HepG2 (cell line): ENCODE data around the gene NAA25. TPM values are rescaled to one million over a fixed set of nuclear protein-coding genes. Genes with fewer than 3 reads are reported as not detected.

Experiments used
- MED13 ChIP-seq: sonication (generic); formaldehyde crosslinking; IDR thresholded peaks from 2 replicates; pipeline ENCODE4 v1.5.0; 2020; ENCODE audit warnings: missing genetic modification reagents
- RFX5 ChIP-seq: IDR thresholded peaks from 2 replicates; pipeline ENCODE4 v1.6.1; 2011; ENCODE audit warnings: low read depth, low read length, improper control_type of control experiment
- ZBTB3 ChIP-seq: sonication (generic); formaldehyde crosslinking; IDR thresholded peaks from 2 replicates; pipeline ENCODE4 v1.4.0; 2020; ENCODE audit warnings: low read depth, mild to moderate bottlenecking, moderate library complexity, missing genetic modification reagents, borderline replicate concordance
- ZNF234 ChIP-seq: sonication (generic); formaldehyde crosslinking; conservative IDR thresholded peaks from 2 replicates; pipeline ENCODE4 v1.5.1; 2020; ENCODE audit warnings: mild to moderate bottlenecking, missing genetic modification reagents
- ZNF839 ChIP-seq: sonication (generic); formaldehyde crosslinking; IDR thresholded peaks from 2 replicates; pipeline ENCODE4 v1.4.0; 2020; ENCODE audit warnings: missing genetic modification reagents, mild to moderate bottlenecking, borderline replicate concordance
- polyA plus RNA-seq, 8 experiments: library from polyadenylated mRNA; depleted of rRNA in 3 of 8; stranded (reverse) in 7 of 8; unstranded in 1 of 8; fragments of >200 nt; fragmentation: Illumina TruSeq in 4 of 8; extraction: Trizol in 4 of 8; gene quantifications; 2 replicates each; pipeline versions ENCODE4 v1.2.1 to v1.2.3, GENCODE V29; 2011 to 2016; ENCODE audit warnings: low read depth in 4 of 8, missing spikeins in 1 of 8, mixed read lengths in 1 of 8; ENCODE audit not compliant: insufficient read depth in 1 of 8
- total RNA-seq, 5 experiments: library from RNA; depleted of rRNA; stranded (reverse); fragments of >200 nt; fragmentation: Illumina TruSeq; extraction: Trizol; gene quantifications; 2 replicates each; pipeline ENCODE4 v1.2.3, GENCODE V29; 2016; ENCODE audit warnings: low read depth in 1 of 5
- TF ChIP-seq, protein P1 (sequence below): sonication (generic); formaldehyde crosslinking; IDR thresholded peaks from 2 replicates; pipeline ENCODE4 v1.8.1; 2022; ENCODE audit warnings: low read depth, mild to moderate bottlenecking, missing genetic modification reagents
- TF ChIP-seq, protein P2 (sequence below): sonication (generic); formaldehyde crosslinking; IDR thresholded peaks from 2 replicates; pipeline ENCODE4 v1.5.0; 2020; ENCODE audit warnings: mild to moderate bottlenecking, missing genetic modification reagents
- TF ChIP-seq, protein P3 (sequence below): sonication (generic); formaldehyde crosslinking; IDR thresholded peaks from 2 replicates; pipeline ENCODE4 v1.4.0; 2020; ENCODE audit warnings: mild to moderate bottlenecking, low read depth, missing genetic modification reagents
- TF ChIP-seq, protein P4 (sequence below): sonication (generic); formaldehyde crosslinking; IDR thresholded peaks from 2 replicates; pipeline ENCODE4 v1.4.0; 2020; ENCODE audit warnings: mild to moderate bottlenecking, missing genetic modification reagents
- TF ChIP-seq, protein P5 (sequence below): sonication (generic); formaldehyde crosslinking; IDR thresholded peaks from 2 replicates; pipeline ENCODE4 v1.4.0; 2020; ENCODE audit warnings: missing genetic modification reagents, borderline replicate concordance

Gene NAA25
- total and polyA plus RNA-seq, 2 of the 13 experiments (the other 11 are each of a cell fraction or from before 2014, with no cell fraction given), result 11.4 to 32.0 TPM

DNA sequence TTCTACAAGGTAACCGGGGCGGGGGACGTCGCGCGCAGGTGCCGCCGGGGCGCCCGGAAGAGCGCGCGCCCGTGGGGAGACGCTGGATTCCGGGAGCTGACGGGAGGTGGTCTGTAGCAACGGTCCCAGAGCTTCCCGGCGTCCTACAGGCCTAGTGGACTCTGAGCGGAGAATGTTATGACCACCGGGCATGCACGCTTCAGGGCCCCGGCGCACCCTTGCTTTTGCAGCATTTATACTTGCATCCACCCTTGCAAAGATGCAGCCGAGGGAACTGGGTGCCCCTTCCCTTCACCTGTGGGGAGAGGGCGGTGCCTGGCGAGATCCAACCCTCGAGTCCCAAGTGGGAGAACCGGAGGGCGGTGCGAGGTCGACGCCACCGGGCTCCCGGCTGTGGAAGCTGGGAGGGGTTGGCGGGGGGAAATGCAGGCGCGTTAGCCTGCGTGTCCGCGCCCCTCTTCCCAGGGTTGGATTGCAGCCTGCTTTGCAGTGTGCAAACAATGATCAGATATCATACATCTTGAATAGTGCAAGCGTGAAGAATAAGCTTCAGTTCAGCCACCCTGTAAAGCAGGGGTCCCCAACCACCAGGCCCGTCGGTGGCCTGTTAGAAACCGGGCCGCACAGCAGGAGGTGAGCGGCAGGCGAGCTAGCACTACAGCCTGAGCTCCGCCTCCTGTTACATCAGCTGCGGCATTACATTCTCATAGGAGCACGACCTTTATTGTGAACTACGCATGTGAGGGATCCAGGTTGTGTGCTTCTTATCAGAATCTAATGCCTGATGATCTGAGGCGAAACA, 94.8 kb downstream of the NAA25 start (continued):
- TF ChIP-seq, protein P1, sequence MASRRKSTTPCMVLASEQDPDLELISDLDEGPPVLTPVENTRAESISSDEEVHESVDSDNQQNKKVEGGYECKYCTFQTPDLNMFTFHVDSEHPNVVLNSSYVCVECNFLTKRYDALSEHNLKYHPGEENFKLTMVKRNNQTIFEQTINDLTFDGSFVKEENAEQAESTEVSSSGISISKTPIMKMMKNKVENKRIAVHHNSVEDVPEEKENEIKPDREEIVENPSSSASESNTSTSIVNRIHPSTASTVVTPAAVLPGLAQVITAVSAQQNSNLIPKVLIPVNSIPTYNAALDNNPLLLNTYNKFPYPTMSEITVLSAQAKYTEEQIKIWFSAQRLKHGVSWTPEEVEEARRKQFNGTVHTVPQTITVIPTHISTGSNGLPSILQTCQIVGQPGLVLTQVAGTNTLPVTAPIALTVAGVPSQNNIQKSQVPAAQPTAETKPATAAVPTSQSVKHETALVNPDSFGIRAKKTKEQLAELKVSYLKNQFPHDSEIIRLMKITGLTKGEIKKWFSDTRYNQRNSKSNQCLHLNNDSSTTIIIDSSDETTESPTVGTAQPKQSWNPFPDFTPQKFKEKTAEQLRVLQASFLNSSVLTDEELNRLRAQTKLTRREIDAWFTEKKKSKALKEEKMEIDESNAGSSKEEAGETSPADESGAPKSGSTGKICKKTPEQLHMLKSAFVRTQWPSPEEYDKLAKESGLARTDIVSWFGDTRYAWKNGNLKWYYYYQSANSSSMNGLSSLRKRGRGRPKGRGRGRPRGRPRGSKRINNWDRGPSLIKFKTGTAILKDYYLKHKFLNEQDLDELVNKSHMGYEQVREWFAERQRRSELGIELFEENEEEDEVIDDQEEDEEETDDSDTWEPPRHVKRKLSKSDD (CRISPR knock-in tag), result 0 out of 2 replicates have a peak, but pooled peaks have one; percentile 27
- TF ChIP-seq ZNF234 (CRISPR knock-in tag), result no peak
- TF ChIP-seq ZBTB3 (CRISPR knock-in tag), result no peak
- TF ChIP-seq, protein P2, sequence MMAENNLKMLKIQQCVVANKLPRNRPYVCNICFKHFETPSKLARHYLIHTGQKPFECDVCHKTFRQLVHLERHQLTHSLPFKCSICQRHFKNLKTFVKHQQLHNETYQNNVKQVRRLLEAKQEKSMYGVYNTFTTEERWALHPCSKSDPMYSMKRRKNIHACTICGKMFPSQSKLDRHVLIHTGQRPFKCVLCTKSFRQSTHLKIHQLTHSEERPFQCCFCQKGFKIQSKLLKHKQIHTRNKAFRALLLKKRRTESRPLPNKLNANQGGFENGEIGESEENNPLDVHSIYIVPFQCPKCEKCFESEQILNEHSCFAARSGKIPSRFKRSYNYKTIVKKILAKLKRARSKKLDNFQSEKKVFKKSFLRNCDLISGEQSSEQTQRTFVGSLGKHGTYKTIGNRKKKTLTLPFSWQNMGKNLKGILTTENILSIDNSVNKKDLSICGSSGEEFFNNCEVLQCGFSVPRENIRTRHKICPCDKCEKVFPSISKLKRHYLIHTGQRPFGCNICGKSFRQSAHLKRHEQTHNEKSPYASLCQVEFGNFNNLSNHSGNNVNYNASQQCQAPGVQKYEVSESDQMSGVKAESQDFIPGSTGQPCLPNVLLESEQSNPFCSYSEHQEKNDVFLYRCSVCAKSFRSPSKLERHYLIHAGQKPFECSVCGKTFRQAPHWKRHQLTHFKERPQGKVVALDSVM (CRISPR knock-in tag), result no peak
- no peak for TF ChIP-seq MED13 (CRISPR knock-in tag)
- no peak for TF ChIP-seq RFX5
- no peak for TF ChIP-seq ZNF839 (CRISPR knock-in tag)
- TF ChIP-seq, protein P3, sequence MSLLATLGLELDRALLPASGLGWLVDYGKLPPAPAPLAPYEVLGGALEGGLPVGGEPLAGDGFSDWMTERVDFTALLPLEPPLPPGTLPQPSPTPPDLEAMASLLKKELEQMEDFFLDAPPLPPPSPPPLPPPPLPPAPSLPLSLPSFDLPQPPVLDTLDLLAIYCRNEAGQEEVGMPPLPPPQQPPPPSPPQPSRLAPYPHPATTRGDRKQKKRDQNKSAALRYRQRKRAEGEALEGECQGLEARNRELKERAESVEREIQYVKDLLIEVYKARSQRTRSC (CRISPR knock-in tag), result 0 out of 2 replicates have a peak, but pooled peaks have one; percentile 91
- TF ChIP-seq, protein P4, sequence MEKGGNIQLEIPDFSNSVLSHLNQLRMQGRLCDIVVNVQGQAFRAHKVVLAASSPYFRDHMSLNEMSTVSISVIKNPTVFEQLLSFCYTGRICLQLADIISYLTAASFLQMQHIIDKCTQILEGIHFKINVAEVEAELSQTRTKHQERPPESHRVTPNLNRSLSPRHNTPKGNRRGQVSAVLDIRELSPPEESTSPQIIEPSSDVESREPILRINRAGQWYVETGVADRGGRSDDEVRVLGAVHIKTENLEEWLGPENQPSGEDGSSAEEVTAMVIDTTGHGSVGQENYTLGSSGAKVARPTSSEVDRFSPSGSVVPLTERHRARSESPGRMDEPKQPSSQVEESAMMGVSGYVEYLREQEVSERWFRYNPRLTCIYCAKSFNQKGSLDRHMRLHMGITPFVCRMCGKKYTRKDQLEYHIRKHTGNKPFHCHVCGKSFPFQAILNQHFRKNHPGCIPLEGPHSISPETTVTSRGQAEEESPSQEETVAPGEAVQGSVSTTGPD (CRISPR knock-in tag), result no peak
- TF ChIP-seq, protein P5, sequence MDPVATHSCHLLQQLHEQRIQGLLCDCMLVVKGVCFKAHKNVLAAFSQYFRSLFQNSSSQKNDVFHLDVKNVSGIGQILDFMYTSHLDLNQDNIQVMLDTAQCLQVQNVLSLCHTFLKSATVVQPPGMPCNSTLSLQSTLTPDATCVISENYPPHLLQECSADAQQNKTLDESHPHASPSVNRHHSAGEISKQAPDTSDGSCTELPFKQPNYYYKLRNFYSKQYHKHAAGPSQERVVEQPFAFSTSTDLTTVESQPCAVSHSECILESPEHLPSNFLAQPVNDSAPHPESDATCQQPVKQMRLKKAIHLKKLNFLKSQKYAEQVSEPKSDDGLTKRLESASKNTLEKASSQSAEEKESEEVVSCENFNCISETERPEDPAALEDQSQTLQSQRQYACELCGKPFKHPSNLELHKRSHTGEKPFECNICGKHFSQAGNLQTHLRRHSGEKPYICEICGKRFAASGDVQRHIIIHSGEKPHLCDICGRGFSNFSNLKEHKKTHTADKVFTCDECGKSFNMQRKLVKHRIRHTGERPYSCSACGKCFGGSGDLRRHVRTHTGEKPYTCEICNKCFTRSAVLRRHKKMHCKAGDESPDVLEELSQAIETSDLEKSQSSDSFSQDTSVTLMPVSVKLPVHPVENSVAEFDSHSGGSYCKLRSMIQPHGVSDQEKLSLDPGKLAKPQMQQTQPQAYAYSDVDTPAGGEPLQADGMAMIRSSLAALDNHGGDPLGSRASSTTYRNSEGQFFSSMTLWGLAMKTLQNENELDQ (CRISPR knock-in tag), result no peak
